HG02678 (cell line): Measurements from ENCODE around the gene HDAC9.

Source experiments
- ATAC-seq: cut with Tn5 transposase; IDR thresholded peaks from one replicate; pipeline ENCODE4 v1.9.1; 2021; ENCODE audit warnings: mild to moderate bottlenecking, moderate library complexity; ENCODE audit not compliant: unreplicated experiment

HDAC9 gene

DNA sequence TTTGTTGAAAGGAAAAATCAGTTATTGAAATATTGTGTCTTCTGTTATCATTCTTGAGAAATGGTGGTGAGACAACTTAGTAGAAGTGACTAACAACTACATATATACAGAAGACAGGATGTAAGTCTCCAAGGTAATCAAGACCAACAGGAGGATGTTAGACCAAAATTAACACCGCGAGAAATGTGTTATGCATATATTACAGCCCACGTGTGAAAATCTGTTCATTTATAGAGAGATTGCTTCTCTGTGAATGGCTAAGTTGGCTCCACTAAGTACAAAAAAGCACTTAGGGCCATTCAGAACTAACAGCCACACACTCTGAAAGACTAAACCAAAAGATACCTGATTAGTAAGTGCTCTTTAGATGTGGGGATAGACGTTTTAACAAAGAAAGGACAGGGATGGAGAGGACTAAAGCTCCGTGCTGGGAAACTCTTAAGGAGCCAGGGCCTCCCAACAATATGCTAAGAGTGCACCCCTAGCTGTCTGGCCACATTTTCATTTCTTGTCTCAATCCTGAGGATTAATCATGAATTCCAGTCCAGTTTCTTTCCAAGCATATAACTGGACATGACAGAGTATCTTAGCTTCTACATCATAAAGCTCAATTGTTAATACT lies 26.5 kb downstream of the HDAC9 start:
- peak; percentile 52 for ATAC-seq

GRCh38 chr7:18524248-18524647 lies 28.7 kb downstream of the HDAC9 start:
- no peak for ATAC-seq

GRCh38 chr7:18526368-18526878 lies 30.9 kb downstream of the HDAC9 start:
- no peak for ATAC-seq

- ATAC-seq: no peak
Observed at GRCh38 chr7:18529239-18529638, 33.7 kb downstream of the HDAC9 start.

- peak; percentile 71 for ATAC-seq
Observed at GRCh38 chr7:18530224-18531179, 35.0 kb downstream of the HDAC9 start.

DNA sequence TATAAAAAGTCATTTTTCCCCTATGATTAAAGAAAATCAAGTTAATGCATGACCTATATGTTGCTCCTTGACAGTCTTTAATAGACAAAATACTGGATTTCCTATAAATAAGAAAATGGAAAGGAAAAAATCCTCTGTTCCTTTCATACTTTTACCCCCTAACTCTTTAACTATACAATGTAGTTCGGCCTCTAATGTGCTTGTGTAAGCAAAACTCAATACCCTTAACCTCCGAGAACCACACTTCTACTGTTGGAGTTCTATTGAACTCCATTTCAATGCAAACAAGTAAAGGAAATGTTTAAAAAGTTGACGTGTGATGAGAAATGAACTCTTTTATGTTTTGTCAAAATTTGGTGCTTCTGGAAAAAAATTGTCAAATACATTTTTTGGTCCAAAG lies 36.0 kb downstream of the HDAC9 start:
- no peak for ATAC-seq

GRCh38 chr7:18532813-18533212 lies 37.3 kb downstream of the HDAC9 start:
- ATAC-seq: no peak

DNA sequence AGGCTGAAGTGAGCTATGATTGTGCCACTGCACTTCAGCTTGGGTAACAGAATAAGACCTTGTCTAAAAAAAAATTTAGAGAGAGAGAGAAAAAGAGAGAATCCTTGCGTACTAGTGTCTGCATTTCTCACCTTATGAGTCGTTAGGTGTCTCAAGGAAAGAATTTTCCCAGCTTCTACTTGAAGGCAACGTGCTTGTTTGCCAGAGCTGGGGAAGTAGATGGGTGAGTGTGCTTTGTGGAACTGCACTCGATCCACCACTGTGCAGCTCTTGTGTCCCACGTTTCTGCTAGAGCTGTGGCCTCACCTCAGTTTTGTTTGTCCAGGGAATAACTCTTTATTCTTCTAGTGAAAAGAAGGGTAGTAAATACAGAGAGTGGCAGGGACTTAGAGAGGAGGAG lies 38.9 kb downstream of the HDAC9 start:
- ATAC-seq: no peak

DNA sequence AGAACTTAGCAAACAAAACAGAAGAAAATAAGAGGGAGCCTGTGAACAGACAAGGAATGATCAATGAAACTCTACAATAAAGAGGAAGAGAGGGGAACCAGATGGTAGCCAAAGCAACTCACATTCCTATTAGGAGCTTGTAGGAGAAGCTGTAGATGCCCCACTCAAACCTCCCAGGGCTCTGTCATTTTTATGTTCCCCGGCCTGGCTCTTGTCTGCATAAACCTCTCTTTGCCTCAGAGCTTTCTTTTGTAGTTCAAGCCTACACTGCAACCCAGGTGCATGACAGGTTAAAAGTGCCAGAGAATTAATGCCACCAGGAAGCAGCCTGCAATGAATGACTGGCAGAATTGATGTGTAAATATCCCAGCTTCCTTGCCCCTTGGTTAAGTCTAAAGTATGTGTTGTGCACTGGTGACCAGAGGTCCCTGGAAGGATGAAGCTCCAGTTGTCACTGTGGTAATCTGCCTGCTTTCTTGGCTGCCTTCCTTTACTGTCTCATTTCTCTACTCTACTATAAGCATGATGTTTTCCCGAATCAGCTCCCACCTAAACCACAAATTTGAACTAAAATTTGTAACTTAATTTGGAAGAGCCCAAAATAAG lies 40.4 kb downstream of the HDAC9 start:
- no peak for ATAC-seq

DNA sequence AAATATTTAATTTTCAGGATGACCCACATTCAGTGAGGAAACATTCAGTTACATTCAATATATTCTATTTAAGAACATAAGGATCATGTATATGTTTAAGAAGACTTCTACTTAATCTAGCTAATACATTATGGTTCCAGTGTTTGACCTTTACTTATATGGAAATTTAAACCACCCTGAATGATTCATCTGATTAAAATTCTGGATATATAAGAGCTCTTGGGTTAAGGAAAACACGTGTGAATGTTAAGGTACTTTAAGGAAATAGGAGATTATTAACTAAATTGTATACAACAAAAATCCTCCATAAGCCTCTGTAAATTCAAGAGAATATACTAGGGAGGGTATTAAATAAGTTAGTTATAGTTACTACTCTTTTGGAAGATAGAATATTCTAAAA lies 40.9 kb downstream of the HDAC9 start:
- ATAC-seq: no peak

DNA sequence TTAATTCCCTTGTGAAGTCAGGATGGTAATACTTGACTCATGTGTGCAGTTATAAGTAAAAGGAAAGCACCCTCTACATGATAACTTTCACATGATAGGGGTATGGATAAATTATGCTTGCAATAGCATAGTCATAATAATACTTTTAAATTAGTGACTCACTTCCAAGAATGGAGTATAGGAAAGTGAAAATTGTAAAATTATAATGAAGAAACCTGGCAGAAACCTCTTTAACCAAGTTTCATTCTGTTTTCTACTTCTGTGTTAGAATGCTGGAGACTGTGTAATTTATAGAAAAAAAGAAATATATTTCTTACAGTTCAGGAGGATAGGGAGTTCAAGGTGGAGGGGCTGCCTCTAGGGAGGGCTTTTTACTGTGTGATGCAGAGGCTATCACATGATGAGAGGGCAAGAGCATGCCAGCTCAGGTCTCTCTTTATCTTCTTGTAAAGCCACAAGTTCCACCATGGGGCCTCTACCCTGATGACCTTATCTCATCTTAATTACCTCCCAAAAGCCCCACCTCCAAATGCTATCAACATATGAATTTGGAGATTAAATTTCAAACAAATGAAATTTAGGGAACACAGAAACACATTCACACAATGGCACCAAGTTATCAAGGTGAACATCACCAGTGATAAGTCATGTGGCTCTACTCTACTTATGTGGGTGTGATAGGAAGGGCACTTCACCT lies 43.2 kb downstream of the HDAC9 start:
- ATAC-seq: peak; percentile 71

GRCh38 chr7:18540396-18540795 lies 44.8 kb downstream of the HDAC9 start:
- ATAC-seq: no peak

DNA sequence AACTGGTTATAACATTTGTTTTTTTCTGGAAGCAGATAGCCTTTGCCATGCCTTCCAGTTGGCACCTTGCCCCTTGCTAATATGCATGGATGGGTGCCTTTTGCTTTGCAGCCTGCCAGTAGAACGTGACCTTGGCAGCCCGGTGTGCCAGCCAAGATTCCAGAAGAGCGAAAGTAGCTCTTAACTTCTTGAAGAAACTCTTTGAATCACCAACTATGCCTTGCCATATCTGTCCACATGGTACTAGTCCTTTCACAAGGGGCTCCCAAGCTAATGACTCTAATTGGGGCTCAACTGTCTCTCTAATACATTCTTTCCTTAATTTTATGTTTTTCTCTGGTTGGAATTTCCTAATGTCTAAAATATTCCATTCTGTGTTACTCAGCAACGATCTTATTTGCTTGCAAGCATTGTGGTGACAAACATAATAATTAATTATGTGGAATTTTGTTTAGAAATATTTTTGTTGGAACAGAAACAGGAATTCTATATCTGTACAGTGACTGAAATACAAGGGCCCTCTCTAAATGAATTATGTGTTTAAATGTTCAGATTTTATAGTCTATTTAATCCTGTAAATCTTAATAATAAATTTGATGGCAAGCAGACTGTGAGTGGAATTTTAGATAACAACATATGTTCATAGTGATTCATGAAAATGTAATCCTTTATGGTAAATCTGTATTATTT lies 45.8 kb downstream of the HDAC9 start:
- no peak for ATAC-seq

GRCh38 chr7:18541871-18542212 lies 46.3 kb downstream of the HDAC9 start:
- ATAC-seq: no peak

- ATAC-seq: no peak
Observed at GRCh38 chr7:18546576-18546975, 51.0 kb downstream of the HDAC9 start.

DNA sequence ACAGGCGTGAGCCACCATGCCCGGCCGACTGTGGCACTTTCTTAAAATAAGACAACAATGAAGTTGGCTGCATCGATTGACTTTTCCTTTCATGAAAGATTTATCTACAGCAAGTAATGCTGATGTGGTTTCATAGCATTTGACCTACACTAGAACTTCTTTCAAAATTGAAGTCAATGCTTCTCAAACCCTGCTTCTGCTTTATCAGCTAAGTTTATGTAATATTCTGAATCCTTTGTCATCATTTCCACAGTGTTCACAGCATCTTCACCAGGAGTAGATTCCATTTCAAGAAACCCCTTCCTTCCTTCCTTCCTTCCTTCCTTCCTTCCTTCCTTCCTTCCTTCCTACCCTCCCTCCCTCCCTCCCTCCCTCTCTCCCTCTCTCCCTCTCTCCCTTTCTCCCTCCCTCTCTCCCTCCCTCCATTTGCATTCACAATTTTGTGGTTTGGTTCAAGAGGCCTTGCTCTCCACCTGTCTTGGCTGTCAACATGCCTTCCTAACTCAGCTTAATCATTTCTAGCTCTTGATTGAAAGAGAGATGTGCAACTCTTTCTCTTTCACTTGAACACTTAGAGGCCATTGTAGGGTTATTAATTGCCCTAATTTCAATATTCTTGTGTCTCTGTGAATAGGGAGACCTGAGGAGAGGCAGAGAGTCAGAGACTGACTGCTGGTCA lies 52.1 kb downstream of the HDAC9 start:
- ATAC-seq: peak; percentile 81

DNA sequence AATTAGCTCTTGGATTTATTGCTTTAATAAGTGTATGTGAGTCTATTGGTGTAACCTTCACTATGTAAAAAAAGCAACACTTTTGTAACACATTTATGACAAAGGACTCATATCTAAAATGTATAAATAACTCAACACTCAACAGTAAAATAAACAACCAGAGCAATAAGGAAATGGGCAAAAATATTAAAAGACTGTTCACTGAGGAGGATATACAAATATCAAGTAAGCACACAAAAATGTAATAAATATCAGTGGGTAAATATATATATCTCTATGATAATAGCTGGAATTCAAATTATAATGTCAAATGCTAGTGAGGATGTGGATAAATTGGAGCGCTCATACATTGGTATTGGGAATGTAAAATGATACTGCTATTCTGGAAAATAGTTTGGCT lies 53.0 kb downstream of the HDAC9 start:
- ATAC-seq: no peak

GRCh38 chr7:18550574-18550973 lies 55.0 kb downstream of the HDAC9 start:
- no peak for ATAC-seq

DNA sequence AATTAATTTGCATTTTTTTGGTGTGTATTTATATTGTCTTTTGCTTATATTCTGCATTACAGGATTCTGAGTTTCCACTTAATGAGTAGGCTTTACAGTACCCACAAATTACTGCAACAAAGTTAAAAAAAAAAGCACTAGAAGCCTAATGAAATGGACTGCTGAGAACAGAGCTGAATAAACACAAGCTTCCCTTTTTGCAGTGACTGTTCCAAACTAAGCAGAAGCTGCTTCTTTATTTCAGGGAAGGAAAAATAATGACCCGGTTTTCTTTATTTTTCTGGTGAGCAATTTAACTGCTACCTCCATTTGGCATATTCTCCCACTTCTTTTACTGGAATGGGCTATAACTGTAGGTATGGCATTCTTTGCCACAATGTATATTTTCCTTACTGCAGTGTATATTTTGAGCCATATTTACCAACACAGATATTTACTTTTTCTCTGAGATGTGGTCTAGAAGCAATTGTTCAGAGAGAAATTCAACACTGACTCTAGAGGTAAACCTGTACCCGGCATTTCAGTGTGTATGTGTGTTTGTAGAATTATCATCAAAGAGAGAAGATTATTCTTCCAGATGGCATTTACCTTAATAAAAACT lies 56.9 kb downstream of the HDAC9 start:
- ATAC-seq: no peak
